SK-N-SH (cell line): Measurements from ENCODE around the gene TPRX2. TPM values are rescaled to one million over a fixed set of nuclear protein-coding genes. Genes with fewer than 3 reads are reported as not detected.
"Not testable (repeated sequence)": the region's sequence is repeated elsewhere in the genome, so short reads cannot be mapped to it uniquely, and the experiment has no call there.

Source experiments
- CTCF ChIA-PET: fragments of 300-600, 350-600 bp; formaldehyde crosslinking; extraction: SDS; loops from one replicate; lab custom pipeline; 2021; lab: Yijun Ruan, JAX
- POLR2A ChIA-PET: fragments of 350-600 bp; sonication (Branson Sonifier 250); formaldehyde crosslinking; extraction: SDS; loops from one replicate; lab custom pipeline; 2020; ENCODE audit warnings: antibody characterized with exemption, inconsistent platforms; lab: Yijun Ruan, JAX
- DNase-seq: peaks from one replicate; pipeline ENCODE4 v3.0.0; 2012
- H2AFZ ChIP-seq: fragments of 200-600 bp; sonication (generic); 2 replicates; pipeline ENCODE4 v1.8.1; 2016; ENCODE audit warnings: antibody characterized with exemption, mild to moderate bottlenecking, low read depth
- H3F3A ChIP-seq: fragments of 200-600 bp; sonication (generic); replicated peaks from 2 replicates; pipeline ENCODE3; 2016; ENCODE audit warnings: antibody characterized with exemption, mild to moderate bottlenecking; ENCODE audit not compliant: insufficient read depth
- H3K27ac ChIP-seq, 2 experiments: fragments of 200-500 bp in 1 of 2; fragments of 200-600 bp in 1 of 2; sonication (Bioruptor generic) in 1 of 2; sonication (generic), shearing (Covaris generic) in 1 of 2; 2 replicates each; pipeline versions ENCODE4 v1.5.1 to v1.6.1; 2014 to 2016; ENCODE audit warnings: low read depth in 2 of 2, inconsistent platforms in 1 of 2, low read length in 1 of 2, mild to moderate bottlenecking in 1 of 2, mixed read lengths in 1 of 2
- H3K27me3 ChIP-seq: fragments of 200-600 bp; sonication (generic), shearing (Covaris generic); 2 replicates; pipeline ENCODE4 v1.6.1; 2016; ENCODE audit warnings: mixed run types; ENCODE audit not compliant: insufficient read depth
- H3K36me3 ChIP-seq, 2 experiments: fragments of 200-500 bp in 1 of 2; fragments of 200-600 bp in 1 of 2; sonication (Bioruptor generic) in 1 of 2; sonication (generic) in 1 of 2; replicated peaks in 1 of 2; 2 replicates each; pipeline versions ENCODE3 to v1.5.1; 2014 to 2016; ENCODE audit warnings: low read length in 1 of 2, mild to moderate bottlenecking in 1 of 2; ENCODE audit not compliant: insufficient read depth in 2 of 2, control insufficient read depth in 1 of 2
- H3K4me1 ChIP-seq, 2 experiments: fragments of 200-500 bp in 1 of 2; fragments of 200-600 bp in 1 of 2; sonication (Bioruptor generic) in 1 of 2; sonication (generic), shearing (Covaris generic) in 1 of 2; 2 replicates each; pipeline versions ENCODE4 v1.5.1 to v1.6.1; 2014 to 2016; ENCODE audit warnings: low read depth in 1 of 2, low read length in 1 of 2, mixed run types in 1 of 2; ENCODE audit not compliant: insufficient read depth in 2 of 2, control insufficient read depth in 1 of 2
- H3K4me2 ChIP-seq: fragments of 200-600 bp; sonication (generic), shearing (Covaris generic); 2 replicates; pipeline ENCODE4 v1.6.1; 2017; ENCODE audit warnings: mixed run types
- H3K4me3 ChIP-seq, 2 experiments: fragments of 200-500 bp in 1 of 2; fragments of 200-600 bp in 1 of 2; sonication (Bioruptor generic) in 1 of 2; sonication (generic), shearing (Covaris generic) in 1 of 2; 2 replicates each; pipeline versions ENCODE4 v1.5.1 to v1.8.1; 2014 to 2016; ENCODE audit warnings: low read depth in 2 of 2, inconsistent platforms in 1 of 2, low read length in 1 of 2, mild to moderate bottlenecking in 1 of 2, mixed read lengths in 1 of 2, moderate library complexity in 1 of 2
- H3K79me2 ChIP-seq: fragments of 200-600 bp; sonication (generic); 2 replicates; pipeline ENCODE4 v1.8.1; 2017; ENCODE audit warnings: mild to moderate bottlenecking; ENCODE audit not compliant: insufficient read depth
- H3K9ac ChIP-seq: fragments of 200-600 bp; sonication (generic); 2 replicates; pipeline ENCODE4 v1.6.1; 2017; ENCODE audit warnings: mixed run types
- H3K9me2 ChIP-seq: fragments of 200-600 bp; sonication (generic); 2 replicates; pipeline ENCODE4 v1.6.1; 2017; ENCODE audit warnings: mixed run types
- H3K9me3 ChIP-seq: fragments of 200-600 bp; sonication (generic); 2 replicates; pipeline ENCODE4 v1.6.1; 2017; ENCODE audit warnings: mixed run types, mild to moderate bottlenecking, moderate library complexity
- H4K20me1 ChIP-seq: fragments of 200-600 bp; sonication (generic); 2 replicates; pipeline ENCODE4 v1.6.1; 2017; ENCODE audit warnings: mild to moderate bottlenecking, mixed run types; ENCODE audit not compliant: insufficient read depth
- CTCF ChIP-seq: fragments of 200-600 bp; sonication (generic); IDR thresholded peaks from 2 replicates; pipeline ENCODE4 v1.6.1; 2017; ENCODE audit warnings: antibody characterized with exemption, mild to moderate bottlenecking, moderate library complexity
- ELF1 ChIP-seq: IDR thresholded peaks from 2 replicates; pipeline ENCODE4 v1.4.0; 2012
- FOSL2 ChIP-seq: IDR thresholded peaks from 2 replicates; pipeline ENCODE4 v1.4.0; 2012; ENCODE audit warnings: low read depth, mild to moderate bottlenecking, moderate library complexity, borderline replicate concordance
- JUND ChIP-seq: IDR thresholded peaks from 2 replicates; pipeline ENCODE4 v1.4.0; 2012
- NFIC ChIP-seq: IDR thresholded peaks from 2 replicates; pipeline ENCODE4 v1.4.0; 2012; ENCODE audit warnings: borderline replicate concordance
- POLR2AphosphoS5 ChIP-seq: IDR thresholded peaks from 2 replicates; pipeline ENCODE4 v1.6.1; 2012; ENCODE audit warnings: low read depth, low read length
- RAD21 ChIP-seq: IDR thresholded peaks from 2 replicates; pipeline ENCODE4 v1.6.1; 2012; ENCODE audit warnings: mild to moderate bottlenecking, low read length
- REST ChIP-seq: IDR thresholded peaks from 2 replicates; pipeline ENCODE4 v1.6.1; 2012; ENCODE audit warnings: mild to moderate bottlenecking, low read depth, low read length, moderate library complexity
- RFX5 ChIP-seq: IDR thresholded peaks from 2 replicates; pipeline ENCODE4 v1.6.1; 2012; ENCODE audit warnings: mild to moderate bottlenecking, improper control_type of control experiment, low read length
- RXRA ChIP-seq: IDR thresholded peaks from 2 replicates; pipeline ENCODE4 v1.4.0; 2012; ENCODE audit warnings: low read depth, mild to moderate bottlenecking, borderline replicate concordance
- SMC3 ChIP-seq: IDR thresholded peaks from 2 replicates; pipeline ENCODE4 v1.6.1; 2012; ENCODE audit warnings: low read depth, low read length, improper control_type of control experiment
- WGBS: methylation state at CpG from one replicate; pipeline ENCODE4 v1.1.6; 2017; ENCODE audit warnings: low lambda C conversion rate; 5-methylcytosine and 5-hydroxymethylcytosine counted together
- polyA plus RNA-seq, 3 experiments: library from polyadenylated mRNA; depleted of rRNA; stranded (reverse); fragments of >200 nt; gene quantifications; 2 replicates each; pipeline ENCODE4 v1.2.3, GENCODE V29; 2012
- TF ChIP-seq, protein P1 (sequence below): IDR thresholded peaks from 2 replicates; pipeline ENCODE4 v1.4.0; 2012; ENCODE audit warnings: low read depth
- TF ChIP-seq, protein P2 (sequence below): fragments of 150-350 bp; IDR thresholded peaks from 2 replicates; pipeline ENCODE4 v1.6.1; 2017; ENCODE audit warnings: antibody characterized with exemption, low read length, low read depth, borderline replicate concordance

Gene TPRX2, protein sequence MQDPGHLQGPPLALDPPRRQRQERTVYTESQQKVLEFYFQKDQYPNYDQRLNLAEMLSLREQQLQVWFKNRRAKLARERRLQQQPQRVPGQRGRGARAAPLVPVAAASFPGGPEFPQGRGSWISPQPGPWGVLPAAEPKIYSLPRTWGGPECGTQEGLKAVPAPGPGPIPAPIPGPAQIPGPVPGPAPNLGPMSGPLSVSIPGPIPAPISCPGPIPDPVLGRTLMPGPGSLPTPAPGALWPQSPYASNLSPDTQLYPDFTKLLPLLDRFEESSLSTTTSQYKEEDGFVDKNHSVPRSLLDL
- not detected in 2 replicates for polyA plus RNA-seq (2012; rRNA removed)
- not detected in 2 replicates for polyA plus RNA-seq (2012; cell fraction: cytosol; rRNA removed)
- not detected in 2 replicates for polyA plus RNA-seq (2012; cell fraction: nucleus; rRNA removed)

- whole genome bisulfite sequencing, result 32% methylated on average over 6 of the region's 9 CpGs
- H3K36me3 ChIP-seq, DNase-seq, H3K9ac ChIP-seq, H3K79me2 ChIP-seq, H3K4me2 ChIP-seq, H3K9me2 ChIP-seq, H4K20me1 ChIP-seq, H3K27ac ChIP-seq, H3K4me1 ChIP-seq, H2AFZ ChIP-seq, H3K9me3 ChIP-seq, POLR2A ChIA-PET, CTCF ChIA-PET, H3K4me3 ChIP-seq, H3F3A ChIP-seq: not testable (repeated sequence)
- H3K27me3 ChIP-seq, result peaks cover 28% of the 10 kb centered on the region; the same call in 1 of the 2 replicates
Measured at GRCh38 chr19:47858646-47859285, at the start of gene TPRX2. Gene TPRX2 (plus strand): TSS chr19:47859235. CDS start chr19:47859247, 12 bp downstream.

DNA sequence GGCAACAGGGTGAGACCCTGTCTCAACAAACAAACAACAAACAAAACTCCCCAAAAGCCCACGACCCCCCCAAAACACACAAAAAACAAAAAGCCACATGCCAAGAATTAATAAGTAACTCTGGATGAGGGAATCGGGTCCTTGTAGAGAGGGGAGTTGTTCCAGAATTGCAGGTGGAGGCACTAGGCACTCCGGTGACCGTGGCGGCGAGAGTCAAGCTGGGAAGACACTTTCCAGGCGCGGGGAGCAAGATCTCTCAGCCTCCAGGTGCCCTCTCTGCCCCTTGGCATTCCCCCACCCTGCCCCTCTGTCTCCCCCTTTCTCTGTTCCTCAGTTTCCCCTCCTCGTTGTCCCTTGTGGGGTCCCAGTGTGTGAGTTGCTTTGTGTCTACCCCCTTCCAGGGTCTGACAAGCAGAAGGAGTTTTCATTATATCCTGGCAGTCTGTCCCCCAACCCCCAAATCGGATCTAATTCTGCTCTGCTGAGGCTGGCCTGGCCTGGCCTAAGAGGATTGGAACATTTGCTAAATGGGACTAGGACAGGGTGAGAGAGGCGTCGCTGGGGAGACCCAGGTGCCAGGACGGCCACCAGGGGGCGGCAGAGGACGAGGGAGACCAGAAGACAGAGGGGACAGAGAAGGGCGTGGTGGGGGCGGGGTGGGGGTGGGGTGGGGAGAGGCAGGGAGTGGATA lies 45.6 kb upstream of the TPRX2 start:
- ChIA-PET POLR2A (no interaction called here), CTCF (interaction anchor here (1.0 to 1.9 kb wide), 6 partner anchors 9 to 55 kb away, joined by 4 to 9 read pairs (median 5); no protein-coding TSS in a partner anchor)
- no peak for TF ChIP-seq RXRA
- TF ChIP-seq JUND, result no peak
- TF ChIP-seq RFX5, result no peak
- TF ChIP-seq, protein P1, sequence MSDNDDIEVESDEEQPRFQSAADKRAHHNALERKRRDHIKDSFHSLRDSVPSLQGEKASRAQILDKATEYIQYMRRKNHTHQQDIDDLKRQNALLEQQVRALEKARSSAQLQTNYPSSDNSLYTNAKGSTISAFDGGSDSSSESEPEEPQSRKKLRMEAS, result no peak
- no peak for TF ChIP-seq FOSL2
- TF ChIP-seq REST, result no peak
- TF ChIP-seq CTCF, result peak; percentile 63
- peak; percentile 44 for TF ChIP-seq RAD21
- peak; percentile 31; the same call in 1 of the 2 replicates for TF ChIP-seq SMC3
- TF ChIP-seq ELF1, result no peak
- TF ChIP-seq NFIC, result no peak
- TF ChIP-seq, protein P2, sequence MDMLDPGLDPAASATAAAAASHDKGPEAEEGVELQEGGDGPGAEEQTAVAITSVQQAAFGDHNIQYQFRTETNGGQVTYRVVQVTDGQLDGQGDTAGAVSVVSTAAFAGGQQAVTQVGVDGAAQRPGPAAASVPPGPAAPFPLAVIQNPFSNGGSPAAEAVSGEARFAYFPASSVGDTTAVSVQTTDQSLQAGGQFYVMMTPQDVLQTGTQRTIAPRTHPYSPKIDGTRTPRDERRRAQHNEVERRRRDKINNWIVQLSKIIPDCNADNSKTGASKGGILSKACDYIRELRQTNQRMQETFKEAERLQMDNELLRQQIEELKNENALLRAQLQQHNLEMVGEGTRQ, result no peak
- no peak for TF ChIP-seq POLR2AphosphoS5
- Histone ChIP-seq H3K36me3 (no peaks in the 10 kb centered on the region), H3K27ac (no peak overlapping the region), H3K4me3 (no peak overlapping the region), H2AFZ (no peak overlapping the region), H3K9ac (no peak overlapping the region), H3K27me3 (peaks cover 21% of the 10 kb centered on the region; the same call in 1 of the 2 replicates), H3K9me2 (no peaks in the 10 kb centered on the region), H4K20me1 (no peaks in the 10 kb centered on the region), H3F3A (no peaks in the 10 kb centered on the region), H3K9me3 (no peaks in the 10 kb centered on the region), H3K79me2 (no peaks in the 10 kb centered on the region), H3K4me2 (no peak overlapping the region), H3K4me1 (no peaks in the 10 kb centered on the region)
- DNase-seq, result peak; percentile 86
- WGBS, result 17% methylated on average over 17 of the region's 17 CpGs
